Panc1 (cell line): ENCODE data around the gene RAPGEF5.

ENCODE experiments used
- CTCF ChIP-seq: fragments of 450-650 bp; IDR thresholded peaks from 2 replicates; pipeline ENCODE4 v1.5.1; 2017; ENCODE audit warnings: mild to moderate bottlenecking
- POLR2AphosphoS5 ChIP-seq: IDR thresholded peaks from 2 replicates; pipeline ENCODE4 v1.6.1; 2012; ENCODE audit warnings: mild to moderate bottlenecking, low read depth, low read length, moderate library complexity
- REST ChIP-seq, 2 experiments: IDR thresholded peaks; 2 replicates each; pipeline ENCODE4 v1.6.1; 2011 to 2012; ENCODE audit warnings: low read depth in 2 of 2, control low read depth in 1 of 2, low read length in 1 of 2, mild to moderate bottlenecking in 1 of 2, moderate library complexity in 1 of 2; ENCODE audit not compliant: insufficient read depth in 1 of 2
- TCF7L2 ChIP-seq: IDR thresholded peaks from 2 replicates; pipeline ENCODE4 v1.6.1; 2011; ENCODE audit warnings: mild to moderate bottlenecking, low read depth, low read length, inconsistent platforms

GRCh38 chr7:22343612-22344011 lies 13.3 kb downstream of the RAPGEF5 start:
- TF ChIP-seq REST (IDR thresholded peaks at IDR 0.05; ENCODE audit: insufficient read depth in 1 of 2, low read depth in 2 of 2, low read length in 1 of 2) = no peak
- no peak for TF ChIP-seq CTCF
- no peak for TF ChIP-seq POLR2AphosphoS5
- no peak for TF ChIP-seq TCF7L2
